ENCODE data around the gene DPP10.

Gene DPP10

DNA sequence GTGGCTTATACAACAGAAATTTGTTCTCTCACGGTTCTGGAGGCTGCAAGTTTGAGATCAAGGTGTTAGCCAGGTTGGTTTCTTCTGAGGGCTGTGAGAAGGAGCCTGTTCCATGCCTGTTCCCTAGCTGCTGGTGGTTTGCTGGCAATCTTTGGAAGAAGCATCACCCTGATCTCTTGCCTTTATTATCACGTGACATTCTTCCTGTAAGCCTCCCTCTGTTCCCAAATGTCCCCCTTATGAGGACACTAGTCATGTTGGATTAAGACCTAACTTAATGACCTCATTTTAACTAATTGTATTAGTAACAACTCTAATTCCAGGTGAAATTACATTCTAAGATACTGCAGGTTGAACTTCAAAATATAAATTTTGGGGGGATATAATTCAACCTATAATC, 135.2 kb downstream of the DPP10 start:
- H2AFZ ChIP-seq (ENCODE audit: insufficient read depth, low read length, poor library complexity), result no peak overlapping the region
- no peak overlapping the region for H3K4me2 ChIP-seq (ENCODE audit: low read length)
- H4K91ac ChIP-seq (ENCODE audit: low read depth, low read length), result no peak overlapping the region
- H4K8ac ChIP-seq (ENCODE audit: low read depth, low read length), result no peak overlapping the region
- no peaks in the 10 kb centered on the region for H3K79me2 ChIP-seq (ENCODE audit: control insufficient read depth, insufficient read depth, low read length, poor library complexity)
- no peaks in the 10 kb centered on the region for H3K36me3 ChIP-seq (ENCODE audit: control insufficient read depth in 1 of 2, insufficient read depth in 2 of 2, low read length in 2 of 2)
- H3K18ac ChIP-seq (ENCODE audit: low read length), result no peak overlapping the region
- WGBS (ENCODE audit: extremely low coverage, insufficient coverage, insufficient read length), result no CpG with 5 or more reads among the region's 2 CpGs
- no peaks in the 10 kb centered on the region for H3K9me3 ChIP-seq (ENCODE audit: insufficient read depth, low read depth, low read length)
- no peak overlapping the region for H4K12ac ChIP-seq (ENCODE audit: low read depth, low read length)
- H3K23ac ChIP-seq (ENCODE audit: low read length), result no peak overlapping the region
- H2BK120ac ChIP-seq (ENCODE audit: insufficient read depth, low read length, poor library complexity), result no peak overlapping the region
- no peaks in the 10 kb centered on the region for H3K4me1 ChIP-seq (ENCODE audit: control insufficient read depth in 1 of 2, insufficient read depth in 2 of 2, low read length in 2 of 2)
- no peak overlapping the region for H2BK5ac ChIP-seq (ENCODE audit: low read depth, low read length, poor library complexity)
- no peak overlapping the region for H3K9ac ChIP-seq (ENCODE audit: low read length)
- H2AK5ac ChIP-seq (ENCODE audit: low read length), result no peak overlapping the region
- H3K27ac ChIP-seq (ENCODE audit: low read depth, low read length), result no peak overlapping the region
- H3K79me1 ChIP-seq (ENCODE audit: low read length), result no peaks in the 10 kb centered on the region
- H3K4me3 ChIP-seq (ENCODE audit: low read depth, low read length), result no peak overlapping the region
- no peak overlapping the region for H3K14ac ChIP-seq (ENCODE audit: low read length)
- DNase-seq, result no peak
- H3K4ac ChIP-seq (ENCODE audit: low read depth, low read length), result no peak overlapping the region
- H2BK12ac ChIP-seq (ENCODE audit: low read length), result no peak overlapping the region
- H3K27me3 ChIP-seq (ENCODE audit: insufficient read depth, low read length), result no peaks in the 10 kb centered on the region

DNA sequence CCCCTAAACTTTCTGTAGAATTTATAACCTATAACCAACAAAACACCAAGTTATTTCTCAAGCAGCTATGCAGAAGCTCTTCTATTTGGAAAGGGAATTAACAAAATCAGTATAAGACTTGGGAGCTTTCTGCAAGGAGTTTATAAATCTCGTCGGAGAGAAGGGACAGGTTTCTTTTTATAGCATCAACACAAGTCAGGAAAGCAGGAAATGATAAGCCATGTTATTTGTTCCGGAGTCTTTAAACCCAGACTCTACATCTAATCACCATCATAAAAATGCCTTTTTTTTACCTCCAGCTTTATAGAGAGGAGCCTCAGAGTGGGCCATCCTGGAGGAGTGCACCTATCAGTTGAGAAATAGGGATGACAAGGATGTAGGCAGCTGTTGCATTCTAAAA, 137.1 kb downstream of the DPP10 start:
- no peak overlapping the region for H3K14ac ChIP-seq (ENCODE audit: low read length)
- WGBS (ENCODE audit: extremely low coverage, insufficient coverage, insufficient read length), result no CpG with 5 or more reads among the region's 3 CpGs

DNA sequence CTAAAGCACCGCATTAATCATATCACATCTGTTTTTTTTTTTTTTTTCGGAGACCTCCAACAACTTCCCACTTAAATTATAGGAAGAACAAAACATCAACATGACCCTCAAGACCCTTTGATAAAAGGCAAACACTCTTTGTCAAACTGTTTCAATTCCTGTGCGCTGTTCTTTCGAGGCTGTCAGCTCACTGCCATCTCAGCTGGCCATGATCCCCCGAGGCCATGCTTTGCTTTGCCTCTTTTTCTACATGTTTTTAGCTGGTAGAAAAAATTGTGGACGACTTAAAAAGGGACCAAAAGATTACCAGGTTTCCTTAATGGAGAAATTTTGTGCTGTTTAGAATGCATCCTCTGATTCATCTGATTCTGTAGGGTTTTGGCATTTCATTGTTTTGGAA, 138.2 kb downstream of the DPP10 start:
- DNase-seq, result no peak
- Histone ChIP-seq H3K18ac (ENCODE audit: low read length) (no peak overlapping the region), H2BK5ac (ENCODE audit: low read depth, low read length, poor library complexity) (no peak overlapping the region), H2AFZ (ENCODE audit: insufficient read depth, low read length, poor library complexity) (no peak overlapping the region), H3K23ac (ENCODE audit: low read length) (no peak overlapping the region), H4K91ac (ENCODE audit: low read depth, low read length) (no peak overlapping the region), H3K4ac (ENCODE audit: low read depth, low read length) (no peak overlapping the region), H3K14ac (ENCODE audit: low read length) (no peak overlapping the region), H3K4me1 (ENCODE audit: control insufficient read depth in 1 of 2, insufficient read depth in 2 of 2, low read length in 2 of 2) (no peaks in the 10 kb centered on the region), H3K27me3 (ENCODE audit: insufficient read depth, low read length) (no peaks in the 10 kb centered on the region), H3K4me3 (ENCODE audit: low read depth, low read length) (no peak overlapping the region), H2BK120ac (ENCODE audit: insufficient read depth, low read length, poor library complexity) (no peak overlapping the region), H3K9me3 (ENCODE audit: insufficient read depth, low read depth, low read length) (no peaks in the 10 kb centered on the region), H3K9ac (ENCODE audit: low read length) (no peak overlapping the region), H2BK12ac (ENCODE audit: low read length) (no peak overlapping the region), H4K8ac (ENCODE audit: low read depth, low read length) (no peak overlapping the region), H3K27ac (ENCODE audit: low read depth, low read length) (no peak overlapping the region), H3K4me2 (ENCODE audit: low read length) (no peak overlapping the region), H3K36me3 (ENCODE audit: control insufficient read depth in 1 of 2, insufficient read depth in 2 of 2, low read length in 2 of 2) (no peaks in the 10 kb centered on the region), H2AK5ac (ENCODE audit: low read length) (no peak overlapping the region), H3K79me2 (ENCODE audit: control insufficient read depth, insufficient read depth, low read length, poor library complexity) (no peaks in the 10 kb centered on the region), H3K79me1 (ENCODE audit: low read length) (no peaks in the 10 kb centered on the region), H4K12ac (ENCODE audit: low read depth, low read length) (no peak overlapping the region)
- WGBS (ENCODE audit: extremely low coverage, insufficient coverage, insufficient read length), result no CpG with 5 or more reads among the region's 6 CpGs

More for the DNA sequence above, 137.1 kb downstream of the DPP10 start:
- DNase-seq, result no peak
- Histone ChIP-seq H3K4me3 (ENCODE audit: low read depth, low read length) (no peak overlapping the region), H3K79me1 (ENCODE audit: low read length) (no peaks in the 10 kb centered on the region), H2BK12ac (ENCODE audit: low read length) (no peak overlapping the region), H3K9me3 (ENCODE audit: insufficient read depth, low read depth, low read length) (no peaks in the 10 kb centered on the region), H3K27ac (ENCODE audit: low read depth, low read length) (no peak overlapping the region), H3K4me2 (ENCODE audit: low read length) (no peak overlapping the region), H2BK120ac (ENCODE audit: insufficient read depth, low read length, poor library complexity) (no peak overlapping the region), H4K12ac (ENCODE audit: low read depth, low read length) (no peak overlapping the region), H4K91ac (ENCODE audit: low read depth, low read length) (no peak overlapping the region), H3K36me3 (ENCODE audit: control insufficient read depth in 1 of 2, insufficient read depth in 2 of 2, low read length in 2 of 2) (no peaks in the 10 kb centered on the region), H3K9ac (ENCODE audit: low read length) (no peak overlapping the region), H2AK5ac (ENCODE audit: low read length) (no peak overlapping the region), H3K23ac (ENCODE audit: low read length) (no peak overlapping the region), H3K4me1 (ENCODE audit: control insufficient read depth in 1 of 2, insufficient read depth in 2 of 2, low read length in 2 of 2) (no peaks in the 10 kb centered on the region), H4K8ac (ENCODE audit: low read depth, low read length) (no peak overlapping the region), H3K79me2 (ENCODE audit: control insufficient read depth, insufficient read depth, low read length, poor library complexity) (no peaks in the 10 kb centered on the region), H3K27me3 (ENCODE audit: insufficient read depth, low read length) (no peaks in the 10 kb centered on the region), H2BK5ac (ENCODE audit: low read depth, low read length, poor library complexity) (no peak overlapping the region), H3K18ac (ENCODE audit: low read length) (no peak overlapping the region), H2AFZ (ENCODE audit: insufficient read depth, low read length, poor library complexity) (no peak overlapping the region), H3K4ac (ENCODE audit: low read depth, low read length) (no peak overlapping the region)

DNA sequence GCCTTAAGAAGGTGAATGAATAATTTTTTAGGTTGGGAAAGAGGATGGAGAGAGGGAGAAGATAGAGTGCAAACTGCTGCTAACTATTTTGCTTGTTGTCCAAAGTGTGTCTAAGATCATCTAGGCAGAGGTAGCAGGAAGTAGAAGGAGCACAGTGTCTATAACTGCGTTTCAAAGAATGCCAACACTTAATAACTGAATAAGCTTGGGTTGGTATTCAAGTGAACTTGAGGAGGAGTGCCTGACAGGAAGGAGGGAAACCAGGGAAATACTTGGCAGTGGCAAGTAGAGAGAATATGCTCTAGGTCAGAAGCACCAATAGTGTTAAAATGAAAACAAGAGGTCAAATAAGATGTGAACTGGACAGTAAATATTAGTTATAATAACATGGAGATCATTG, 155.9 kb downstream of the DPP10 start:
- H3K79me2 ChIP-seq (ENCODE audit: control insufficient read depth, insufficient read depth, low read length, poor library complexity), result no peaks in the 10 kb centered on the region
- H3K27ac ChIP-seq (ENCODE audit: low read depth, low read length), result no peak overlapping the region
- no peak overlapping the region for H2BK120ac ChIP-seq (ENCODE audit: insufficient read depth, low read length, poor library complexity)
- no peak overlapping the region for H2AFZ ChIP-seq (ENCODE audit: insufficient read depth, low read length, poor library complexity)
- H4K12ac ChIP-seq (ENCODE audit: low read depth, low read length), result no peak overlapping the region
- no peak overlapping the region for H2BK5ac ChIP-seq (ENCODE audit: low read depth, low read length, poor library complexity)
- H3K4me2 ChIP-seq (ENCODE audit: low read length), result no peak overlapping the region
- H3K4me3 ChIP-seq (ENCODE audit: low read depth, low read length), result no peak overlapping the region
- no peaks in the 10 kb centered on the region for H3K4me1 ChIP-seq (ENCODE audit: control insufficient read depth in 1 of 2, insufficient read depth in 2 of 2, low read length in 2 of 2)
- H3K79me1 ChIP-seq (ENCODE audit: low read length), result no peaks in the 10 kb centered on the region
- no peak overlapping the region for H3K9ac ChIP-seq (ENCODE audit: low read length)
- no peak overlapping the region for H3K14ac ChIP-seq (ENCODE audit: low read length)
- H3K36me3 ChIP-seq (ENCODE audit: control insufficient read depth in 1 of 2, insufficient read depth in 2 of 2, low read length in 2 of 2), result no peaks in the 10 kb centered on the region
- H3K4ac ChIP-seq (ENCODE audit: low read depth, low read length), result no peak overlapping the region
- no peak overlapping the region for H3K23ac ChIP-seq (ENCODE audit: low read length)
- H4K91ac ChIP-seq (ENCODE audit: low read depth, low read length), result no peak overlapping the region
- no peak overlapping the region for H4K8ac ChIP-seq (ENCODE audit: low read depth, low read length)
- H3K27me3 ChIP-seq (ENCODE audit: insufficient read depth, low read length), result no peaks in the 10 kb centered on the region
- no peak for DNase-seq
- H3K18ac ChIP-seq (ENCODE audit: low read length), result no peak overlapping the region
- no peaks in the 10 kb centered on the region for H3K9me3 ChIP-seq (ENCODE audit: insufficient read depth, low read depth, low read length)
- H2AK5ac ChIP-seq (ENCODE audit: low read length), result no peak overlapping the region
- no peak overlapping the region for H2BK12ac ChIP-seq (ENCODE audit: low read length)
- no CpG with 5 or more reads among the region's 1 CpG for WGBS (ENCODE audit: extremely low coverage, insufficient coverage, insufficient read length)
